ENCODE measurements around the gene CCDC85C. TPM values are rescaled to one million over a fixed set of nuclear protein-coding genes. Genes with fewer than 3 reads are reported as not detected.

Gene CCDC85C
- total and polyA plus RNA-seq, 10 of the 15 experiments (the other 5 are each of a cell fraction or from before 2014, with no cell fraction given), result 0.03 to 3.6 (median 1.1) TPM

- ATAC-seq (peak; percentile 45), FAIRE-seq (no peak), DNase-seq (ENCODE audit: low read depth, low spot score) (no peak)
- Histone ChIP-seq H3K79me2 (ENCODE audit: control insufficient read depth, insufficient read depth, low read length) (no peaks in the 10 kb centered on the region), H3K9me3 (replicated peaks; ENCODE audit: control insufficient read depth, insufficient read depth, low read length) (no peaks in the 10 kb centered on the region), H3K4me3 (no peak overlapping the region), H3K9ac (ENCODE audit: control insufficient read depth, insufficient read depth, low read length) (no peak overlapping the region), H3K27me3 (replicated peaks in 1 of 2; ENCODE audit: control insufficient read depth in 2 of 2, insufficient read depth in 2 of 2, low read length in 1 of 2) (no peaks in the 10 kb centered on the region), H3K4me2 (ENCODE audit: control insufficient read depth, insufficient read depth) (no peak overlapping the region), H4K20me1 (ENCODE audit: control insufficient read depth, insufficient read depth) (no peaks in the 10 kb centered on the region), H3K27ac (ENCODE audit: control insufficient read depth, insufficient read depth) (no peak overlapping the region), H3K4me1 (ENCODE audit: control insufficient read depth, insufficient read depth, low read length) (no peaks in the 10 kb centered on the region), H3K36me3 (ENCODE audit: control insufficient read depth in 2 of 2, insufficient read depth in 2 of 2, low read length in 1 of 2) (no peaks in the 10 kb centered on the region), H2AFZ (ENCODE audit: control insufficient read depth, low read depth, low read length) (no peak overlapping the region)
- WGBS (ENCODE audit: insufficient coverage, insufficient replicate concordance, low lambda C conversion rate, missing lambda C conversion rate), result 49% methylated on average over 18 of the region's 18 CpGs
- in situ Hi-C loops (cut with MboI) (no loop called here), intact Hi-C loops (cut with micrococcal nuclease; ENCODE audit: unreplicated experiment) (no loop called here)
- ChIA-PET POLR2A (interaction anchor here (1.3 kb wide), 1 partner anchor 63 kb away, joined by 3 read pairs; no protein-coding TSS in a partner anchor), CTCF (interaction anchor here (1.2 kb wide), 1 partner anchor 86 kb away, joined by 3 read pairs; no protein-coding TSS in a partner anchor), RAD21 (ENCODE audit: unreplicated experiment) (interaction anchor here (1.0 kb wide), 1 partner anchor 86 kb away, joined by 3 read pairs; no protein-coding TSS in a partner anchor), SMC1A (ENCODE audit: uncharacterized antibody, unreplicated experiment) (no interaction called here)
- no TSS peak for BruUV-seq (replicated peaks)
- TF ChIP-seq BCL11A (IDR thresholded peaks at IDR 0.05; ENCODE audit: low read depth, low read length) (no peak), YY1 (IDR thresholded peaks at IDR 0.05; ENCODE audit: low read depth, low read length) (no peak), BCL3 (IDR thresholded peaks at IDR 0.05; ENCODE audit: borderline replicate concordance, insufficient read depth, low read depth, low read length, poor library complexity, severe bottlenecking) (peak; percentile 79), SPI1 (IDR thresholded peaks at IDR 0.05; ENCODE audit: borderline replicate concordance, insufficient read depth, low read depth, low read length) (peak; percentile 51; the same call in 1 of the 2 replicates)
- TF ChIP-seq, protein P1, sequence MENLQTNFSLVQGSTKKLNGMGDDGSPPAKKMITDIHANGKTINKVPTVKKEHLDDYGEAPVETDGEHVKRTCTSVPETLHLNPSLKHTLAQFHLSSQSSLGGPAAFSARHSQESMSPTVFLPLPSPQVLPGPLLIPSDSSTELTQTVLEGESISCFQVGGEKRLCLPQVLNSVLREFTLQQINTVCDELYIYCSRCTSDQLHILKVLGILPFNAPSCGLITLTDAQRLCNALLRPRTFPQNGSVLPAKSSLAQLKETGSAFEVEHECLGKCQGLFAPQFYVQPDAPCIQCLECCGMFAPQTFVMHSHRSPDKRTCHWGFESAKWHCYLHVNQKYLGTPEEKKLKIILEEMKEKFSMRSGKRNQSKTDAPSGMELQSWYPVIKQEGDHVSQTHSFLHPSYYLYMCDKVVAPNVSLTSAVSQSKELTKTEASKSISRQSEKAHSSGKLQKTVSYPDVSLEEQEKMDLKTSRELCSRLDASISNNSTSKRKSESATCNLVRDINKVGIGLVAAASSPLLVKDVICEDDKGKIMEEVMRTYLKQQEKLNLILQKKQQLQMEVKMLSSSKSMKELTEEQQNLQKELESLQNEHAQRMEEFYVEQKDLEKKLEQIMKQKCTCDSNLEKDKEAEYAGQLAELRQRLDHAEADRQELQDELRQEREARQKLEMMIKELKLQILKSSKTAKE (IDR thresholded peaks at IDR 0.05; ENCODE audit: low read depth, poor library complexity, severe bottlenecking), result no peak
These were observed 62.1 kb downstream of the CCDC85C start for GRCh38 chr14:99541677-99542470.

All from GM12878 (cell line).